Keratinocyte (primary cell): ENCODE measurements around the gene TMEM205.

Experiments used
- CTCF ChIP-seq, 3 experiments: IDR thresholded peaks in 1 of 3; conservative IDR thresholded peaks in 1 of 3; optimal IDR thresholded peaks in 1 of 3; 2 replicates in 2 of 3; 3 replicates in 1 of 3; pipeline versions ENCODE3 to v1.5.1; 2011; ENCODE audit warnings: low read length in 3 of 3, mild to moderate bottlenecking in 3 of 3, moderate library complexity in 2 of 3, control low read depth in 1 of 3, inconsistent platforms in 1 of 3; ENCODE audit not compliant: insufficient read depth in 2 of 3; ENCODE audit errors: extremely low read depth in 1 of 3
- EZH2 ChIP-seq: IDR thresholded peaks from one replicate; pipeline ENCODE4 v1.6.1; 2012; ENCODE audit warnings: inconsistent platforms, mild to moderate bottlenecking, low read length, moderate library complexity

GRCh38 chr19:11306337-11306736 is 39.7 kb downstream of the TMEM205 start:
- TF ChIP-seq CTCF (optimal IDR thresholded peaks at IDR 0.05 in 1 of 3, IDR thresholded peaks at IDR 0.05 in 1 of 3, conservative IDR thresholded peaks at IDR 0.05 in 1 of 3; ENCODE audit: extremely low read depth in 1 of 3, insufficient read depth in 2 of 3, low read length in 3 of 3) (no peak), EZH2 (no peak)
